ENCODE data around the gene ELOB.

The ELOB gene

GRCh38 chr16:2761886-2762583 is 15.0 kb downstream of the ELOB start:
- no peak overlapping the region for H3K27ac ChIP-seq (ENCODE audit: low read length)
- no peaks in the 10 kb centered on the region for H3K4me1 ChIP-seq (ENCODE audit: control insufficient read depth, low read depth, low read length)
- H3K9me3 ChIP-seq (ENCODE audit: control insufficient read depth, low read depth, low read length) = peaks cover 4% of the 10 kb centered on the region
- no peak overlapping the region for H3K4me3 ChIP-seq (ENCODE audit: low read length)
- H3K27me3 ChIP-seq (ENCODE audit: control insufficient read depth, insufficient read depth, low read length) = no peaks in the 10 kb centered on the region
- no peak overlapping the region for H3K9ac ChIP-seq (ENCODE audit: low read length)
- peaks cover 100% of the 10 kb centered on the region for H3K36me3 ChIP-seq (ENCODE audit: control insufficient read depth, low read depth, low read length)

- Histone ChIP-seq H3K9ac (ENCODE audit: low read length) (no peak overlapping the region), H3K36me3 (ENCODE audit: control insufficient read depth, low read depth, low read length) (peaks cover 100% of the 10 kb centered on the region), H3K4me1 (ENCODE audit: control insufficient read depth, low read depth, low read length) (no peaks in the 10 kb centered on the region), H3K27ac (ENCODE audit: low read length) (no peak overlapping the region), H3K27me3 (ENCODE audit: control insufficient read depth, insufficient read depth, low read length) (no peaks in the 10 kb centered on the region), H3K4me3 (ENCODE audit: low read length) (no peak overlapping the region), H3K9me3 (ENCODE audit: control insufficient read depth, low read depth, low read length) (peaks cover 4% of the 10 kb centered on the region)
Measured at GRCh38 chr16:2761472-2761871, 15.6 kb downstream of the ELOB start.

GRCh38 chr16:2757344-2757743 is 19.7 kb downstream of the ELOB start:
- H3K4me1 ChIP-seq (ENCODE audit: control insufficient read depth, low read depth, low read length) = peaks cover 9% of the 10 kb centered on the region
- H3K27me3 ChIP-seq (ENCODE audit: control insufficient read depth, insufficient read depth, low read length) = no peaks in the 10 kb centered on the region
- no peak overlapping the region for H3K4me3 ChIP-seq (ENCODE audit: low read length)
- H3K9ac ChIP-seq (ENCODE audit: low read length) = no peak overlapping the region
- H3K9me3 ChIP-seq (ENCODE audit: control insufficient read depth, low read depth, low read length) = peaks cover 4% of the 10 kb centered on the region
- H3K36me3 ChIP-seq (ENCODE audit: control insufficient read depth, low read depth, low read length) = peaks cover 65% of the 10 kb centered on the region
- no peak overlapping the region for H3K27ac ChIP-seq (ENCODE audit: low read length)

- no peak overlapping the region for H3K9ac ChIP-seq (ENCODE audit: low read length)
- H3K4me3 ChIP-seq (ENCODE audit: low read length) = no peak overlapping the region
- peaks cover 57% of the 10 kb centered on the region for H3K36me3 ChIP-seq (ENCODE audit: control insufficient read depth, low read depth, low read length)
- H3K27ac ChIP-seq (ENCODE audit: low read length) = no peak overlapping the region
- peaks cover 11% of the 10 kb centered on the region for H3K4me1 ChIP-seq (ENCODE audit: control insufficient read depth, low read depth, low read length)
- peaks cover 4% of the 10 kb centered on the region for H3K9me3 ChIP-seq (ENCODE audit: control insufficient read depth, low read depth, low read length)
- no peaks in the 10 kb centered on the region for H3K27me3 ChIP-seq (ENCODE audit: control insufficient read depth, insufficient read depth, low read length)
Measured at GRCh38 chr16:2756288-2757015, 20.6 kb downstream of the ELOB start.

GRCh38 chr16:2755158-2755557 is 21.9 kb downstream of the ELOB start:
- H3K4me3 ChIP-seq (ENCODE audit: low read length) = peak overlapping the region; percentile 88
- H3K36me3 ChIP-seq (ENCODE audit: control insufficient read depth, low read depth, low read length) = peaks cover 44% of the 10 kb centered on the region
- H3K9ac ChIP-seq (ENCODE audit: low read length) = peak overlapping the region; percentile 93
- no peak overlapping the region for H3K27ac ChIP-seq (ENCODE audit: low read length)
- no peaks in the 10 kb centered on the region for H3K27me3 ChIP-seq (ENCODE audit: control insufficient read depth, insufficient read depth, low read length)
- peaks cover 12% of the 10 kb centered on the region for H3K4me1 ChIP-seq (ENCODE audit: control insufficient read depth, low read depth, low read length)
- no peaks in the 10 kb centered on the region for H3K9me3 ChIP-seq (ENCODE audit: control insufficient read depth, low read depth, low read length)

- Histone ChIP-seq H3K4me3 (ENCODE audit: low read length) (peak overlapping the region; percentile 88), H3K9ac (ENCODE audit: low read length) (peak overlapping the region; percentile 93), H3K36me3 (ENCODE audit: control insufficient read depth, low read depth, low read length) (peaks cover 32% of the 10 kb centered on the region), H3K27ac (ENCODE audit: low read length) (peak overlapping the region; percentile 47), H3K9me3 (ENCODE audit: control insufficient read depth, low read depth, low read length) (no peaks in the 10 kb centered on the region), H3K4me1 (ENCODE audit: control insufficient read depth, low read depth, low read length) (peaks cover 12% of the 10 kb centered on the region), H3K27me3 (ENCODE audit: control insufficient read depth, insufficient read depth, low read length) (no peaks in the 10 kb centered on the region)
Measured at GRCh38 chr16:2753733-2754020, 23.4 kb downstream of the ELOB start.

GRCh38 chr16:2752850-2753732 is 24.0 kb downstream of the ELOB start:
- H3K36me3 ChIP-seq (ENCODE audit: control insufficient read depth, low read depth, low read length) = peaks cover 26% of the 10 kb centered on the region
- peaks cover 12% of the 10 kb centered on the region for H3K4me1 ChIP-seq (ENCODE audit: control insufficient read depth, low read depth, low read length)
- H3K4me3 ChIP-seq (ENCODE audit: low read length) = peak overlapping the region; percentile 88
- no peaks in the 10 kb centered on the region for H3K9me3 ChIP-seq (ENCODE audit: control insufficient read depth, low read depth, low read length)
- H3K27ac ChIP-seq (ENCODE audit: low read length) = peak overlapping the region; percentile 100
- H3K9ac ChIP-seq (ENCODE audit: low read length) = peak overlapping the region; percentile 93
- H3K27me3 ChIP-seq (ENCODE audit: control insufficient read depth, insufficient read depth, low read length) = no peaks in the 10 kb centered on the region

- no peaks in the 10 kb centered on the region for H3K9me3 ChIP-seq (ENCODE audit: control insufficient read depth, low read depth, low read length)
- H3K27me3 ChIP-seq (ENCODE audit: control insufficient read depth, insufficient read depth, low read length) = no peaks in the 10 kb centered on the region
- H3K9ac ChIP-seq (ENCODE audit: low read length) = peak within 1 kb of the TSS; percentile 93
- H3K27ac ChIP-seq (ENCODE audit: low read length) = peak within 1 kb of the TSS; percentile 100
- H3K36me3 ChIP-seq (ENCODE audit: control insufficient read depth, low read depth, low read length) = peaks cover 18% of the 10 kb centered on the region
- peaks cover 12% of the 10 kb centered on the region for H3K4me1 ChIP-seq (ENCODE audit: control insufficient read depth, low read depth, low read length)
- H3K4me3 ChIP-seq (ENCODE audit: low read length) = peak within 1 kb of the TSS; percentile 88
Measured at GRCh38 chr16:2752035-2752849, 24.8 kb downstream of the ELOB start, which contains the start of gene SRRM2. TSS of gene SRRM2 (plus strand) at chr16:2752638. CDS start at chr16:2756365, 3,727 bp downstream.

- Histone ChIP-seq H3K9me3 (ENCODE audit: control insufficient read depth, low read depth, low read length) (no peaks in the 10 kb centered on the region), H3K27ac (ENCODE audit: low read length) (peak overlapping the region; percentile 100), H3K4me3 (ENCODE audit: low read length) (peak overlapping the region; percentile 88), H3K36me3 (ENCODE audit: control insufficient read depth, low read depth, low read length) (peaks cover 11% of the 10 kb centered on the region), H3K9ac (ENCODE audit: low read length) (peak overlapping the region; percentile 93), H3K4me1 (ENCODE audit: control insufficient read depth, low read depth, low read length) (peaks cover 12% of the 10 kb centered on the region), H3K27me3 (ENCODE audit: control insufficient read depth, insufficient read depth, low read length) (no peaks in the 10 kb centered on the region)
Measured at GRCh38 chr16:2751577-2752034, 25.5 kb downstream of the ELOB start.

GRCh38 chr16:2749936-2750335 is 27.1 kb downstream of the ELOB start:
- H3K9ac ChIP-seq (ENCODE audit: low read length) = no peak overlapping the region
- no peaks in the 10 kb centered on the region for H3K9me3 ChIP-seq (ENCODE audit: control insufficient read depth, low read depth, low read length)
- no peak overlapping the region for H3K27ac ChIP-seq (ENCODE audit: low read length)
- H3K27me3 ChIP-seq (ENCODE audit: control insufficient read depth, insufficient read depth, low read length) = no peaks in the 10 kb centered on the region
- no peak overlapping the region for H3K4me3 ChIP-seq (ENCODE audit: low read length)
- peaks cover 10% of the 10 kb centered on the region for H3K4me1 ChIP-seq (ENCODE audit: control insufficient read depth, low read depth, low read length)
- peaks cover 3% of the 10 kb centered on the region for H3K36me3 ChIP-seq (ENCODE audit: control insufficient read depth, low read depth, low read length)

GRCh38 chr16:2749476-2749875 is 27.6 kb downstream of the ELOB start:
- peaks cover 5% of the 10 kb centered on the region for H3K4me1 ChIP-seq (ENCODE audit: control insufficient read depth, low read depth, low read length)
- peaks cover 3% of the 10 kb centered on the region for H3K36me3 ChIP-seq (ENCODE audit: control insufficient read depth, low read depth, low read length)
- H3K4me3 ChIP-seq (ENCODE audit: low read length) = no peak overlapping the region
- no peak overlapping the region for H3K9ac ChIP-seq (ENCODE audit: low read length)
- no peak overlapping the region for H3K27ac ChIP-seq (ENCODE audit: low read length)
- H3K9me3 ChIP-seq (ENCODE audit: control insufficient read depth, low read depth, low read length) = no peaks in the 10 kb centered on the region
- H3K27me3 ChIP-seq (ENCODE audit: control insufficient read depth, insufficient read depth, low read length) = no peaks in the 10 kb centered on the region

Measured in iPS-18a (cell line).